Osteoblast (primary cell): ENCODE measurements around the gene PLCG1. TPM values are rescaled to one million over a fixed set of nuclear protein-coding genes. Genes with fewer than 3 reads are reported as not detected.

ENCODE experiments used
- DNase-seq: peaks from one replicate; pipeline ENCODE4 v3.0.0; 2011; ENCODE audit warnings: low spot score, mixed read lengths; ENCODE audit not compliant: insufficient read length; ENCODE audit errors: missing footprints
- H2AFZ ChIP-seq: 2 replicates; pipeline ENCODE4 v1.6.0; 2011; ENCODE audit warnings: mild to moderate bottlenecking, low read length
- H3K27ac ChIP-seq: 2 replicates; pipeline ENCODE4 v1.5.1; 2011; ENCODE audit warnings: mild to moderate bottlenecking, low read depth, low read length, moderate library complexity
- H3K27me3 ChIP-seq: 2 replicates; pipeline ENCODE4 v1.6.0; 2012; ENCODE audit warnings: mild to moderate bottlenecking, control low read depth, inconsistent platforms, low read length, moderate library complexity; ENCODE audit not compliant: insufficient read depth
- H3K36me3 ChIP-seq: 2 replicates; pipeline ENCODE4 v1.5.1; 2011; ENCODE audit warnings: mild to moderate bottlenecking, low read length, control low read depth, moderate library complexity; ENCODE audit not compliant: insufficient read depth
- H3K4me1 ChIP-seq: 2 replicates; pipeline ENCODE4 v1.5.1; 2011; ENCODE audit warnings: mild to moderate bottlenecking, low read length, control low read depth, moderate library complexity; ENCODE audit not compliant: insufficient read depth
- H3K4me2 ChIP-seq: 2 replicates; pipeline ENCODE4 v1.6.0; 2011; ENCODE audit warnings: mild to moderate bottlenecking, low read length; ENCODE audit not compliant: insufficient read depth
- H3K4me3 ChIP-seq: fragments of 200-600 bp; sonication (generic); 3 replicates; pipeline ENCODE4 v1.5.1; 2012; ENCODE audit warnings: mild to moderate bottlenecking, low read length, inconsistent platforms; ENCODE audit not compliant: insufficient read depth
- H3K79me2 ChIP-seq: 2 replicates; pipeline ENCODE4 v1.6.0; 2012; ENCODE audit warnings: mild to moderate bottlenecking, low read length, control low read depth, inconsistent platforms; ENCODE audit not compliant: insufficient read depth
- H3K9me3 ChIP-seq: 2 replicates; pipeline ENCODE4 v1.5.1; 2011; ENCODE audit warnings: low read depth, low read length, control low read depth
- H4K20me1 ChIP-seq: 2 replicates; pipeline ENCODE4 v1.6.0; 2012; ENCODE audit warnings: mild to moderate bottlenecking, low read length, control low read depth; ENCODE audit not compliant: insufficient read depth
- total RNA-seq: library from RNA; depleted of rRNA; stranded (reverse); fragments of >200 nt; gene quantifications from 2 replicates; pipeline ENCODE4 v1.2.3, GENCODE V29; 2012
- TF ChIP-seq, protein P1 (sequence below): IDR thresholded peaks from 2 replicates; pipeline ENCODE4 v1.5.1; 2011; ENCODE audit warnings: mild to moderate bottlenecking, low read depth, low read length, moderate library complexity; ENCODE audit errors: extremely low read depth

PLCG1 gene
- total RNA-seq, 1 donor = 72.4 TPM

DNA sequence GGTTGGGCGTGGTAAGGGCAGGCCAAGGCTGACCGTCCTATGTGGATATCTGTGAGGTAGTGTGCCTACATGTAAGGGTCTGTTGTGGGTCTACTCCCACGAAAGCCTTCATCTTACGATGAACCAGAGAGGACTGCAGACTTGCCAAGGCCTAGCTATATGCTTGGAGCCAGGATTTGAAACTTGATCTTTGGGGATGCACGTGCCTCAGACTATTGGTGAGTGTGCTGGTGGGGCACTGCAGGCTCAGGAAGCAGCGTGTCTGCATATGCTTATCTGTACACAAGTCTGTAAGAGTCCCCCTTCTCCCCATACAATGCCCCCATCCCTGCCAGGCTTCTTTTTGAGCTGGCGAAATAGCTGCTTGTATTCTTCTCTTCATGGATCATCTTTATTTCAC, 17.9 kb downstream of the PLCG1 start:
- DNase-seq = no peak
- peaks cover 100% of the 10 kb centered on the region for H3K79me2 ChIP-seq
- H4K20me1 ChIP-seq = peaks cover 93% of the 10 kb centered on the region
- no peak overlapping the region for H2AFZ ChIP-seq
- H3K4me2 ChIP-seq = no peak overlapping the region
- H3K27ac ChIP-seq = no peak overlapping the region
- TF ChIP-seq, protein P1, sequence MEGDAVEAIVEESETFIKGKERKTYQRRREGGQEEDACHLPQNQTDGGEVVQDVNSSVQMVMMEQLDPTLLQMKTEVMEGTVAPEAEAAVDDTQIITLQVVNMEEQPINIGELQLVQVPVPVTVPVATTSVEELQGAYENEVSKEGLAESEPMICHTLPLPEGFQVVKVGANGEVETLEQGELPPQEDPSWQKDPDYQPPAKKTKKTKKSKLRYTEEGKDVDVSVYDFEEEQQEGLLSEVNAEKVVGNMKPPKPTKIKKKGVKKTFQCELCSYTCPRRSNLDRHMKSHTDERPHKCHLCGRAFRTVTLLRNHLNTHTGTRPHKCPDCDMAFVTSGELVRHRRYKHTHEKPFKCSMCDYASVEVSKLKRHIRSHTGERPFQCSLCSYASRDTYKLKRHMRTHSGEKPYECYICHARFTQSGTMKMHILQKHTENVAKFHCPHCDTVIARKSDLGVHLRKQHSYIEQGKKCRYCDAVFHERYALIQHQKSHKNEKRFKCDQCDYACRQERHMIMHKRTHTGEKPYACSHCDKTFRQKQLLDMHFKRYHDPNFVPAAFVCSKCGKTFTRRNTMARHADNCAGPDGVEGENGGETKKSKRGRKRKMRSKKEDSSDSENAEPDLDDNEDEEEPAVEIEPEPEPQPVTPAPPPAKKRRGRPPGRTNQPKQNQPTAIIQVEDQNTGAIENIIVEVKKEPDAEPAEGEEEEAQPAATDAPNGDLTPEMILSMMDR = no peak
- no peaks in the 10 kb centered on the region for H3K4me1 ChIP-seq
- H3K9me3 ChIP-seq = no peaks in the 10 kb centered on the region
- H3K36me3 ChIP-seq = peaks cover 4% of the 10 kb centered on the region
- H3K4me3 ChIP-seq = no peak overlapping the region
- no peaks in the 10 kb centered on the region for H3K27me3 ChIP-seq

DNA sequence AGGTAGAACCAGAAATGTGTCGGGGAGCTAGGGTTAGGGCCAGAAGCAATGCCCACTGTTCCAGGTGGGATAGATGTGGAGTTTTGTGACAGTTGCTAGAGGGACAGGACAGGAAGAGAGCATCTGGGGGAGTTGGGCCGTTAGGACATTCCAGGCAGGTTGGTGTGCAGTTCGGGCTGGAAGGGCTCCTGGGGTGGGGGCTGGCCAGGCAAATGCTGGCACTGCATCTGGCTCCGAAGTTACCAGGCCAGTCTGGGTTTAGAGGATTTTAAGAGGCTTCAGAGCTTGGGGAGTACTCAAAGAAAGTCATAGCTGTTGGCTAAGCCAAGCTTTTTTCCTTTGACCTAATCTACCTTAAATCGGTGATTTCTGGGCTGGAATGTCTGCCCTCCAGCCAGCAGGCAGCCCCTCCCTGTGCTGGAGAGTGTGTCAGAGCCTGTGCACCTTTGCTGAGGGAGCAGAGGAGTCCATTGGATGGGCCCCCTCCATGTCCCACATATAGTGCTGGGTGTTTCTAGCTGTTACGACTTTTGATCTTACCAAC, 20.8 kb downstream of the PLCG1 start:
- TF ChIP-seq, protein P1 = no peak
- Histone ChIP-seq H3K4me2 (no peak overlapping the region), H3K27me3 (no peaks in the 10 kb centered on the region), H3K9me3 (no peaks in the 10 kb centered on the region), H3K36me3 (peaks cover 12% of the 10 kb centered on the region), H4K20me1 (peaks cover 64% of the 10 kb centered on the region), H3K4me3 (no peak overlapping the region), H3K27ac (no peak overlapping the region), H3K4me1 (no peaks in the 10 kb centered on the region), H2AFZ (no peak overlapping the region), H3K79me2 (peaks cover 77% of the 10 kb centered on the region)
- DNase-seq = no peak

DNA sequence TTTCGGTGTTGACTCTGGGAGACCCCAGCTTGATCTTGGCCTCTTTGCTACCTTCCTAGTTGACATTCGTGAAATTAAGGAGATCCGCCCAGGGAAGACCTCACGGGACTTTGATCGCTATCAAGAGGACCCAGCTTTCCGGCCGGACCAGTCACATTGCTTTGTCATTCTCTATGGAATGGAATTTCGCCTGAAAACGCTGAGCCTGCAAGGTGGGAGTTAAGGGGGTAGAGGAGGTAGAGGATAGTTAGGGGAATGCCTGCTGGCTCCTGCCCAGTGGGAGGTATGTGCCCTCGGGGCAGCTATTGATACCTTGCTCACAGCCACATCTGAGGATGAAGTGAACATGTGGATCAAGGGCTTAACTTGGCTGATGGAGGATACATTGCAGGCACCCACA, 22.2 kb downstream of the PLCG1 start:
- no peak overlapping the region for H3K27ac ChIP-seq
- peaks cover 26% of the 10 kb centered on the region for H3K36me3 ChIP-seq
- no peak overlapping the region for H2AFZ ChIP-seq
- DNase-seq = peak; percentile 62
- no peaks in the 10 kb centered on the region for H3K9me3 ChIP-seq
- H3K4me2 ChIP-seq = no peak overlapping the region
- H3K4me3 ChIP-seq = no peak overlapping the region
- peaks cover 54% of the 10 kb centered on the region for H4K20me1 ChIP-seq
- TF ChIP-seq, protein P1 = no peak
- H3K27me3 ChIP-seq = no peaks in the 10 kb centered on the region
- no peaks in the 10 kb centered on the region for H3K4me1 ChIP-seq
- peaks cover 63% of the 10 kb centered on the region for H3K79me2 ChIP-seq

DNA sequence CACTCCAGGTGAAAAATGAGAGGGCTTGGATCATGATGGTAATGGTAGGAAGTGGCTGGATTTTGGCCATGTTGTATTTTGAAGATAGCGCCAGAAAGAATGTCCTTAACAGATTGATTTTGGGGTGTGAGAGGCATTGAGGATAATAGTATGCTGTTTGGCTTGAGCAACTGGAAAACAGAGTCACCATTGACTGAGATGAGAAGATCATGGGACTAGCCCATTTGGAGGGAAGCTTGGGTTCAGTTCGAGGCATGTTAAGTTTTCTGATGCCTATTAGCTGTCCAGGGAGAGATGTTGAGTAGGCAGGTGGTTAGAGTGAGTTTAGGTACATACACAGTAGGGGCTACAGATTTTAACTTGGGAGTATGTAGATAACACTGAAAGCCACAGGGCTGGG, 23.3 kb downstream of the PLCG1 start:
- no peak overlapping the region for H3K4me2 ChIP-seq
- H4K20me1 ChIP-seq = peaks cover 43% of the 10 kb centered on the region
- TF ChIP-seq, protein P1 = no peak
- H3K27me3 ChIP-seq = no peaks in the 10 kb centered on the region
- no peak overlapping the region for H2AFZ ChIP-seq
- H3K9me3 ChIP-seq = no peaks in the 10 kb centered on the region
- peaks cover 51% of the 10 kb centered on the region for H3K79me2 ChIP-seq
- no peak overlapping the region for H3K4me3 ChIP-seq
- no peak overlapping the region for H3K27ac ChIP-seq
- peak; percentile 25 for DNase-seq
- peaks cover 37% of the 10 kb centered on the region for H3K36me3 ChIP-seq
- H3K4me1 ChIP-seq = no peaks in the 10 kb centered on the region
